ENCODE results near the gene ZFP64. TPM values are rescaled to one million over a fixed set of nuclear protein-coding genes. Genes with fewer than 3 reads are reported as not detected.
A peak's percentile ranks its signal among the peaks of the same experiment; 100 is the strongest.

ZFP64 gene
- total RNA-seq, 1 experiment from 2014 or later = 27.0 TPM

DNA sequence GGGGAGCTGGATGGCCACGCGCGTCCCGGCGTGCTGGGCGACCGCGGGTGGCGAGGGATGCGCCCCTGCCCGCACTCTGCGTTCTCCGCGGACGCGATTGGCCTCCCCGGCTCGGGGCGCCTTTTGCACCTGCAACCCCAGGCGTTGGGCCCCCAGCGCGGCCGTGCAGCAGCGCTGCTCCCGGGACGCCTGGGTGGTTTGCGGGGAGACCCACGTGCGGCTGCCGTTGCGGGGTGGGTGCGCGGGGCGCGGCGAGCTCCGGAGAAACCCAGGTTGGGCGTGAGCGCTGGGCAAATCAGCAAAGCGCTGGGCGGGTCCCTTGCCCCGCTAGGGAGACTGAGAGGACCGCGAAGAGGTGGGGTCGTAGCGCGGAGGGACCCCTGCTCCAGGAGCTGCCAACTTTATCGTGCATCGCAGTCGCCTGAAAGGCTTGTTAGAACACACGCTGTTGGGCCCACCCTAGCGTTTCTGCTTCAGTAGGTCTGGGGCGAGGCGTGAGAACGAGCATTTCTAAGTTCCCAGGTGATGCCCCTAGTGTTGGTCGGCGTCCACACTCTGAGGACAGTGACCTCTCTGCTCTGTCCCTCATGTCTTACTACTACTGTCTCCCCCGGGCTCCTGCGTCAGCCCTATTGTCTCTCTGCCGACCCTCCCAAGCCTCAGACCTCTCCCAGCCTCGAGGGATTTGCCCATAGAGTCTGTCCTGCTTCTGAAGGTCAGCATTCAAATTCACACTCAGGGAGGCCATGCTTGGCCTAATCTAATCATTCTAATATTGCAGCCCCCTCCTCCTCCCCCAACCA lies 538 bp upstream of the ZFP64 start:
- Histone ChIP-seq H3K4me3 (ENCODE audit: insufficient read depth, low read depth, low read length) (peak overlapping the region; percentile 91), H3K36me3 (replicated peaks; ENCODE audit: control insufficient read depth, insufficient read depth, low read length) (no peaks in the 10 kb centered on the region), H3K27me3 (ENCODE audit: control insufficient read depth, insufficient read depth, low read length) (no peaks in the 10 kb centered on the region)
- DNase-seq = peak; percentile 74

DNA sequence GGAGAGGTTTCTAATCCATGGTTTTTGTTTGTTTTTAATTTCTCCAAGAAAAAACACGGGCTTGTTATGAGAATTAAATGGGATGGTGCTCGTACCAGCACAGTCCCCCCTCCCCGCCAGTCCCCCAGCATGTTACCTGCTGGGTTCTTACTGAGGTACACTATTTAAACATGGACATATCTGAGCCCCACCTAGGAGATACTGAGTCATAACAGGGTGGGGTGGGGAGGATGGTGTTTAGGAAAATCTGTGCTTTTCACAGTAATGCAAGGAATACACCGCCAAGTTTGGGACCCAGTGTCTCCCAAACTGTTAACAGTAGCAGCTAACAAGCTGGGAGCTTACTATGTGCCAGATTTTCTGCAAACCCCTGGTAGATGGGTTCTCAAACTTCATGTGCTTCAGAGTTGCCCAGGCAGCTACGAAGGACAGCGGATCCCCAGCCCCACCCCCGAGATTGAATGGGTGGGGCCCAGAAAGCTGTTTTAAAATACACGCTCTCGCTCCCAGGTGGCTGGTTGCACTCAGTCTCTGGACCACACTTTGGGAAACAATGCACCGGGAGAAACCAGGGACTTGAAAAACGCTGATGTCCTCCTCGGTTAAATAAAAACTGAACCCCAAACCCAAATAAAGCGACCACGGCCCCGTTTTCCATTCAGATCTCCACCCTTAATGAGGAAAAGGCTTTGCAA lies 995 bp downstream of the ZFP64 start:
- Histone ChIP-seq H3K27me3 (ENCODE audit: control insufficient read depth, insufficient read depth, low read length) (no peaks in the 10 kb centered on the region), H3K4me3 (ENCODE audit: insufficient read depth, low read depth, low read length) (peak overlapping the region; percentile 91), H3K36me3 (replicated peaks; ENCODE audit: control insufficient read depth, insufficient read depth, low read length) (no peaks in the 10 kb centered on the region)
- DNase-seq = peak; percentile 57

GRCh38 chr20:52181766-52182165 lies 9.8 kb downstream of the ZFP64 start:
- no peaks in the 10 kb centered on the region; the same call in 1 of the 2 replicates for H3K36me3 ChIP-seq (replicated peaks; ENCODE audit: control insufficient read depth, insufficient read depth, low read length)
- H3K27me3 ChIP-seq (ENCODE audit: control insufficient read depth, insufficient read depth, low read length) = no peaks in the 10 kb centered on the region
- no peak for DNase-seq
- H3K4me3 ChIP-seq (ENCODE audit: insufficient read depth, low read depth, low read length) = no peak overlapping the region

- no peak for DNase-seq
- Histone ChIP-seq H3K27me3 (ENCODE audit: control insufficient read depth, insufficient read depth, low read length) (no peaks in the 10 kb centered on the region), H3K4me3 (ENCODE audit: insufficient read depth, low read depth, low read length) (no peak overlapping the region), H3K36me3 (replicated peaks; ENCODE audit: control insufficient read depth, insufficient read depth, low read length) (no peaks in the 10 kb centered on the region; the same call in 1 of the 2 replicates)
These were observed 11.3 kb downstream of the ZFP64 start for GRCh38 chr20:52180180-52180840.

- DNase-seq = no peak
- Histone ChIP-seq H3K27me3 (ENCODE audit: control insufficient read depth, insufficient read depth, low read length) (no peaks in the 10 kb centered on the region), H3K36me3 (replicated peaks; ENCODE audit: control insufficient read depth, insufficient read depth, low read length) (no peaks in the 10 kb centered on the region), H3K4me3 (ENCODE audit: insufficient read depth, low read depth, low read length) (no peak overlapping the region)
These were observed 12.0 kb downstream of the ZFP64 start for GRCh38 chr20:52179331-52180179.

GRCh38 chr20:52178691-52179090 lies 12.9 kb downstream of the ZFP64 start:
- no peaks in the 10 kb centered on the region for H3K36me3 ChIP-seq (replicated peaks; ENCODE audit: control insufficient read depth, insufficient read depth, low read length)
- no peaks in the 10 kb centered on the region for H3K27me3 ChIP-seq (ENCODE audit: control insufficient read depth, insufficient read depth, low read length)
- no peak for DNase-seq
- no peak overlapping the region for H3K4me3 ChIP-seq (ENCODE audit: insufficient read depth, low read depth, low read length)

- H3K4me3 ChIP-seq (ENCODE audit: insufficient read depth, low read depth, low read length) = no peak overlapping the region
- DNase-seq = peak; percentile 35
- H3K36me3 ChIP-seq (replicated peaks; ENCODE audit: control insufficient read depth, insufficient read depth, low read length) = no peaks in the 10 kb centered on the region
- H3K27me3 ChIP-seq (ENCODE audit: control insufficient read depth, insufficient read depth, low read length) = no peaks in the 10 kb centered on the region
These were observed 15.7 kb downstream of the ZFP64 start for GRCh38 chr20:52175840-52176239.

- Histone ChIP-seq H3K27me3 (ENCODE audit: control insufficient read depth, insufficient read depth, low read length) (no peaks in the 10 kb centered on the region), H3K36me3 (replicated peaks; ENCODE audit: control insufficient read depth, insufficient read depth, low read length) (0 out of 2 replicates have a peak, but pooled peaks cover 1% of the 10 kb centered on the region), H3K4me3 (ENCODE audit: insufficient read depth, low read depth, low read length) (no peak overlapping the region)
These were observed 19.1 kb downstream of the ZFP64 start for GRCh38 chr20:52172392-52173047.

DNA sequence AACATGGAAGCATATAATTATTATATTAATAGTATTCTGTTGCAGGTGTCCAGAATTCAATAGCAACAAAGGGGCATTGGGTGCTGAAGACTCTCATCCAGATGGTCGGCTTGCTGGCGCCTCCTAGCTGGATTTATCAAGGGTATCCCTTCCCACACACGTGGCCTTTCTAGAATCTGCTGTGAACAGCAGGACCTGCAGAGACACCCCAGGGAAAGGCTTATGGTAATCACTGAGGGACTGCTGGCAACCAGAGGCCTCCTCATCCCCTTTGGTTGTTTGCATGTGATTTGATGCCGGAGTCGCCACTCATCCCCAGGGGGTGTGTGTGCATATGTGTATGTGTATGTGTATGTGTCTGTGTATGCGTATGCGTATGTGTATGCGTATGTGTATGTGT lies 20.6 kb downstream of the ZFP64 start:
- no peak for DNase-seq
- no peaks in the 10 kb centered on the region for H3K27me3 ChIP-seq (ENCODE audit: control insufficient read depth, insufficient read depth, low read length)
- H3K4me3 ChIP-seq (ENCODE audit: insufficient read depth, low read depth, low read length) = no peak overlapping the region
- H3K36me3 ChIP-seq (replicated peaks; ENCODE audit: control insufficient read depth, insufficient read depth, low read length) = 0 out of 2 replicates have a peak, but pooled peaks cover 1% of the 10 kb centered on the region

More at GRCh38 chr20:52172392-52173047, 19.1 kb downstream of the ZFP64 start:
- no peak for DNase-seq

- H3K4me3 ChIP-seq (ENCODE audit: insufficient read depth, low read depth, low read length) = no peak overlapping the region
- no peak for DNase-seq
- peaks cover 3% of the 10 kb centered on the region for H3K36me3 ChIP-seq (replicated peaks; ENCODE audit: control insufficient read depth, insufficient read depth, low read length)
- H3K27me3 ChIP-seq (ENCODE audit: control insufficient read depth, insufficient read depth, low read length) = no peaks in the 10 kb centered on the region
These were observed 23.5 kb downstream of the ZFP64 start for GRCh38 chr20:52168116-52168515.

GRCh38 chr20:52167232-52167840 lies 24.2 kb downstream of the ZFP64 start:
- peaks cover 3% of the 10 kb centered on the region for H3K36me3 ChIP-seq (replicated peaks; ENCODE audit: control insufficient read depth, insufficient read depth, low read length)

GRCh38 chr20:52166150-52166549 lies 25.4 kb downstream of the ZFP64 start:
- DNase-seq = no peak
- Histone ChIP-seq H3K4me3 (ENCODE audit: insufficient read depth, low read depth, low read length) (no peak overlapping the region), H3K27me3 (ENCODE audit: control insufficient read depth, insufficient read depth, low read length) (no peaks in the 10 kb centered on the region), H3K36me3 (replicated peaks; ENCODE audit: control insufficient read depth, insufficient read depth, low read length) (peaks cover 3% of the 10 kb centered on the region)

More at GRCh38 chr20:52167232-52167840, 24.2 kb downstream of the ZFP64 start:
- Histone ChIP-seq H3K4me3 (ENCODE audit: insufficient read depth, low read depth, low read length) (no peak overlapping the region), H3K27me3 (ENCODE audit: control insufficient read depth, insufficient read depth, low read length) (no peaks in the 10 kb centered on the region)
- no peak for DNase-seq

DNA sequence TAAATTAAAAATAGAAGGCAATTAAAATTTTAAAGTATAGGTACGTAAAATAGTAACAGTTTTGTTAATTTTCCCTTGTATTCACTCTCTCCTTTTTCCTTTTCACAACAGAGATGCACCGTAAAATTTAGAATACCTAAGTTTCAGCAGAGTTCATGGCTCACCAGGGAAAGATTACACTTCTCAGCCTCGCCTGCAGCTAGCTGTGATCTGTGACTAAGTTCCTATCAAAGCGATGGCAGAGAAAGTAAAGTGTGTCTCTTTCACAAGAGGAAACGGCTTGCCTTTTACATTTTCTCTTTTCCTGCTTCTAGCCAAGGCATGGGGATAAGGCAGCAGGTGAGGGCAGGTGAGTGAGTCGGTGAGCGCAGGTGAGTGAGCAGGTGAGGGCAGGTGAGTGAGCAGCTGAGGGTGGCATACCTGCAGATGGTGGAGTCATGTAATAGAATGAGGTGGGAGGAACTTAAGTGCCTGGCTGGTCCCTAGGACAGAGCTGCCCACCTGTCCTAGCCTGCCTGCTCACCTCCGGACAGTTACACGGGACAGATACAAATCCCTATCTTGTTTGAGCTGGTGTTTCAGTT lies 30.9 kb downstream of the ZFP64 start:
- Histone ChIP-seq H3K36me3 (replicated peaks; ENCODE audit: control insufficient read depth, insufficient read depth, low read length) (peaks cover 8% of the 10 kb centered on the region), H3K27me3 (ENCODE audit: control insufficient read depth, insufficient read depth, low read length) (no peaks in the 10 kb centered on the region), H3K4me3 (ENCODE audit: insufficient read depth, low read depth, low read length) (no peak overlapping the region)
- DNase-seq = no peak
